Keratinocyte (primary cell): ENCODE data around the gene SETD4.

Source experiments
- EZH2 ChIP-seq: IDR thresholded peaks from one replicate; pipeline ENCODE4 v1.6.1; 2012; ENCODE audit warnings: inconsistent platforms, mild to moderate bottlenecking, low read length, moderate library complexity
- TF ChIP-seq, protein P1 (sequence below), 3 experiments: IDR thresholded peaks in 1 of 3; conservative IDR thresholded peaks in 1 of 3; optimal IDR thresholded peaks in 1 of 3; 2 replicates in 2 of 3; 3 replicates in 1 of 3; pipeline versions ENCODE3 to v1.5.1; 2011; ENCODE audit warnings: low read length in 3 of 3, mild to moderate bottlenecking in 3 of 3, moderate library complexity in 2 of 3, control low read depth in 1 of 3, inconsistent platforms in 1 of 3; ENCODE audit not compliant: insufficient read depth in 2 of 3; ENCODE audit errors: extremely low read depth in 1 of 3

DNA sequence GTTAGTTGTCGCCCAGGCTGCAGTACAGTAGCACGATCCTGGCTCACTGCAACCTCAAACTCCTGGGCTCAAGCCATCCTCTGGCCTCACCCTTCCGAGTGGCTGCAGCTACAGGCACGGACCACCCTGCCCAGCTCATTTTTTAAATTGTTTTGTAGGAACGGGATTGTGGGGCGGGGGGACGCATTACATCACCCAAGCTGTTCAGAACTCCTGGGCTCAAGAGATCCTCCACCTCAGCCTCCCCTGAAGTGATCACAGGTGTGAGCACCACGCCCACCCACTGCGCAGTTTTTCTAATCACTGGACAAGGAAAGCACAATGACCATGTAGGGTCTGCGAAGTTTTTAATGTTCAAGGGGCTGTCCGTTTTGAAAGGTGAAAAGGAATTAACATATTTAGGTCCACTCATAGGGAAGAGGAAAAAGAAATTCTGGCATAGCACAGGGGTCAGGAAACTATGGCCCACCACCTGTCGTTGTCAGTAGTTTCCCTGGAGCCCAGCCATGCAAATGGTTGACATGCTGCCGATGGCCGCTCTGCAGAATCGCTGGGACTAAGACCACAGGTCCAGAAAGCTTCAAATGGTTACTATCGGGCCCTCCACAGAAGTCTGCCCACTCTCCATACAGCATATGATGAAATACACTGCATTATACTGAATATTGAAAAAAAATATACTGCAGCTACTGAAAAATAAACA, 26.0 kb downstream of the SETD4 start:
- TF ChIP-seq, protein P1, sequence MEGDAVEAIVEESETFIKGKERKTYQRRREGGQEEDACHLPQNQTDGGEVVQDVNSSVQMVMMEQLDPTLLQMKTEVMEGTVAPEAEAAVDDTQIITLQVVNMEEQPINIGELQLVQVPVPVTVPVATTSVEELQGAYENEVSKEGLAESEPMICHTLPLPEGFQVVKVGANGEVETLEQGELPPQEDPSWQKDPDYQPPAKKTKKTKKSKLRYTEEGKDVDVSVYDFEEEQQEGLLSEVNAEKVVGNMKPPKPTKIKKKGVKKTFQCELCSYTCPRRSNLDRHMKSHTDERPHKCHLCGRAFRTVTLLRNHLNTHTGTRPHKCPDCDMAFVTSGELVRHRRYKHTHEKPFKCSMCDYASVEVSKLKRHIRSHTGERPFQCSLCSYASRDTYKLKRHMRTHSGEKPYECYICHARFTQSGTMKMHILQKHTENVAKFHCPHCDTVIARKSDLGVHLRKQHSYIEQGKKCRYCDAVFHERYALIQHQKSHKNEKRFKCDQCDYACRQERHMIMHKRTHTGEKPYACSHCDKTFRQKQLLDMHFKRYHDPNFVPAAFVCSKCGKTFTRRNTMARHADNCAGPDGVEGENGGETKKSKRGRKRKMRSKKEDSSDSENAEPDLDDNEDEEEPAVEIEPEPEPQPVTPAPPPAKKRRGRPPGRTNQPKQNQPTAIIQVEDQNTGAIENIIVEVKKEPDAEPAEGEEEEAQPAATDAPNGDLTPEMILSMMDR (optimal IDR thresholded peaks at IDR 0.05 in 1 of 3, IDR thresholded peaks at IDR 0.05 in 1 of 3, conservative IDR thresholded peaks at IDR 0.05 in 1 of 3; ENCODE audit: extremely low read depth in 1 of 3, insufficient read depth in 2 of 3, low read length in 3 of 3) = no peak
- no peak for TF ChIP-seq EZH2
